ENCODE results near the gene TRPM5. TPM values are rescaled to one million over a fixed set of nuclear protein-coding genes. Genes with fewer than 3 reads are reported as not detected.

Gene TRPM5
- total and polyA plus RNA-seq, 2 experiments from 2014 or later: not detected

DNA sequence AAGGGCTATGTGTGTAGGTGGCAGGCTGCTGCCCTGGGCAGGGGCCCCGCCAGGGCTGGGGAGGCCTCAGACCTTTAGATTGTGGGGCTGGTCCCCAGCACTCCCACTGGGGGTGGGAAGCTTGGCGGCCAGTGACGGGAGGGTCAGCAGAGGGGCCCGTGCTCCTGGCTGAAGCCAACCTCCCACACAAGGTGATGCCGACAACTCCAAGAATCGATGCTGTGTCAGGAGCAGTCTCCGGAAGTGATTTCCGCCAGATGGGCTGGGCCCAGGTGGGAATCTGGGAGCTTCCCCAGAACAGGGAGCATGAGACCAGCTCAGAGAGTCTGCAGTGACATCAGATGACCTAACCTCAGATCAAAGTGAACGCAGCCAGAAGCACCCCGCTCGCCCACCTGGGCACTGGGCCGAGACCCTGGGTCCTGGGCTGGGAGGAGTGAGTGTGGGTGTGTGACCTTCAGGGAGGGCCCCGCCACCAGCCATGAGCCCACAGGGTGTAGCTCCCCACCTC is 7.7 kb downstream of the TRPM5 start:
- Mint-ChIP-seq H3K36me3 (ENCODE audit: low read depth) (no peaks in the 10 kb centered on the region), H3K4me3 (no peak overlapping the region), H3K27ac (no peak overlapping the region), H3K27me3 (ENCODE audit: insufficient read depth, low read depth, poor library complexity) (peaks cover 18% of the 10 kb centered on the region), H3K4me1 (no peaks in the 10 kb centered on the region), H3K9me3 (no peaks in the 10 kb centered on the region)
- no peaks in the 10 kb centered on the region for H3K4me1 ChIP-seq (ENCODE audit: insufficient read depth)
- H3K79me2 ChIP-seq (replicated peaks; ENCODE audit: insufficient read depth): no peaks in the 10 kb centered on the region
- ATAC-seq: no peak
- H3F3A ChIP-seq (replicated peaks; ENCODE audit: low read depth): no peaks in the 10 kb centered on the region
- no peaks in the 10 kb centered on the region for H4K20me1 ChIP-seq (replicated peaks; ENCODE audit: insufficient read depth)
- no peak overlapping the region for H3K4me3 ChIP-seq
- peaks cover 6% of the 10 kb centered on the region; the same call in 1 of the 2 replicates for H3K27me3 ChIP-seq (ENCODE audit: insufficient read depth)
- no peak overlapping the region for H3K27ac ChIP-seq (ENCODE audit: low read depth)
- TF ChIP-seq CTCF (conservative IDR thresholded peaks at IDR 0.05; ENCODE audit: low read depth in 2 of 2) (no peak), ZNF331 (CRISPR knock-in tag; IDR thresholded peaks at IDR 0.05; ENCODE audit: low read depth) (no peak), NANOG (IDR thresholded peaks at IDR 0.05; ENCODE audit: borderline replicate concordance) (no peak), REST (IDR thresholded peaks at IDR 0.05; ENCODE audit: unreplicated experiment) (no peak), ETS1 (IDR thresholded peaks at IDR 0.05) (no peak)
- TF ChIP-seq, protein P1, sequence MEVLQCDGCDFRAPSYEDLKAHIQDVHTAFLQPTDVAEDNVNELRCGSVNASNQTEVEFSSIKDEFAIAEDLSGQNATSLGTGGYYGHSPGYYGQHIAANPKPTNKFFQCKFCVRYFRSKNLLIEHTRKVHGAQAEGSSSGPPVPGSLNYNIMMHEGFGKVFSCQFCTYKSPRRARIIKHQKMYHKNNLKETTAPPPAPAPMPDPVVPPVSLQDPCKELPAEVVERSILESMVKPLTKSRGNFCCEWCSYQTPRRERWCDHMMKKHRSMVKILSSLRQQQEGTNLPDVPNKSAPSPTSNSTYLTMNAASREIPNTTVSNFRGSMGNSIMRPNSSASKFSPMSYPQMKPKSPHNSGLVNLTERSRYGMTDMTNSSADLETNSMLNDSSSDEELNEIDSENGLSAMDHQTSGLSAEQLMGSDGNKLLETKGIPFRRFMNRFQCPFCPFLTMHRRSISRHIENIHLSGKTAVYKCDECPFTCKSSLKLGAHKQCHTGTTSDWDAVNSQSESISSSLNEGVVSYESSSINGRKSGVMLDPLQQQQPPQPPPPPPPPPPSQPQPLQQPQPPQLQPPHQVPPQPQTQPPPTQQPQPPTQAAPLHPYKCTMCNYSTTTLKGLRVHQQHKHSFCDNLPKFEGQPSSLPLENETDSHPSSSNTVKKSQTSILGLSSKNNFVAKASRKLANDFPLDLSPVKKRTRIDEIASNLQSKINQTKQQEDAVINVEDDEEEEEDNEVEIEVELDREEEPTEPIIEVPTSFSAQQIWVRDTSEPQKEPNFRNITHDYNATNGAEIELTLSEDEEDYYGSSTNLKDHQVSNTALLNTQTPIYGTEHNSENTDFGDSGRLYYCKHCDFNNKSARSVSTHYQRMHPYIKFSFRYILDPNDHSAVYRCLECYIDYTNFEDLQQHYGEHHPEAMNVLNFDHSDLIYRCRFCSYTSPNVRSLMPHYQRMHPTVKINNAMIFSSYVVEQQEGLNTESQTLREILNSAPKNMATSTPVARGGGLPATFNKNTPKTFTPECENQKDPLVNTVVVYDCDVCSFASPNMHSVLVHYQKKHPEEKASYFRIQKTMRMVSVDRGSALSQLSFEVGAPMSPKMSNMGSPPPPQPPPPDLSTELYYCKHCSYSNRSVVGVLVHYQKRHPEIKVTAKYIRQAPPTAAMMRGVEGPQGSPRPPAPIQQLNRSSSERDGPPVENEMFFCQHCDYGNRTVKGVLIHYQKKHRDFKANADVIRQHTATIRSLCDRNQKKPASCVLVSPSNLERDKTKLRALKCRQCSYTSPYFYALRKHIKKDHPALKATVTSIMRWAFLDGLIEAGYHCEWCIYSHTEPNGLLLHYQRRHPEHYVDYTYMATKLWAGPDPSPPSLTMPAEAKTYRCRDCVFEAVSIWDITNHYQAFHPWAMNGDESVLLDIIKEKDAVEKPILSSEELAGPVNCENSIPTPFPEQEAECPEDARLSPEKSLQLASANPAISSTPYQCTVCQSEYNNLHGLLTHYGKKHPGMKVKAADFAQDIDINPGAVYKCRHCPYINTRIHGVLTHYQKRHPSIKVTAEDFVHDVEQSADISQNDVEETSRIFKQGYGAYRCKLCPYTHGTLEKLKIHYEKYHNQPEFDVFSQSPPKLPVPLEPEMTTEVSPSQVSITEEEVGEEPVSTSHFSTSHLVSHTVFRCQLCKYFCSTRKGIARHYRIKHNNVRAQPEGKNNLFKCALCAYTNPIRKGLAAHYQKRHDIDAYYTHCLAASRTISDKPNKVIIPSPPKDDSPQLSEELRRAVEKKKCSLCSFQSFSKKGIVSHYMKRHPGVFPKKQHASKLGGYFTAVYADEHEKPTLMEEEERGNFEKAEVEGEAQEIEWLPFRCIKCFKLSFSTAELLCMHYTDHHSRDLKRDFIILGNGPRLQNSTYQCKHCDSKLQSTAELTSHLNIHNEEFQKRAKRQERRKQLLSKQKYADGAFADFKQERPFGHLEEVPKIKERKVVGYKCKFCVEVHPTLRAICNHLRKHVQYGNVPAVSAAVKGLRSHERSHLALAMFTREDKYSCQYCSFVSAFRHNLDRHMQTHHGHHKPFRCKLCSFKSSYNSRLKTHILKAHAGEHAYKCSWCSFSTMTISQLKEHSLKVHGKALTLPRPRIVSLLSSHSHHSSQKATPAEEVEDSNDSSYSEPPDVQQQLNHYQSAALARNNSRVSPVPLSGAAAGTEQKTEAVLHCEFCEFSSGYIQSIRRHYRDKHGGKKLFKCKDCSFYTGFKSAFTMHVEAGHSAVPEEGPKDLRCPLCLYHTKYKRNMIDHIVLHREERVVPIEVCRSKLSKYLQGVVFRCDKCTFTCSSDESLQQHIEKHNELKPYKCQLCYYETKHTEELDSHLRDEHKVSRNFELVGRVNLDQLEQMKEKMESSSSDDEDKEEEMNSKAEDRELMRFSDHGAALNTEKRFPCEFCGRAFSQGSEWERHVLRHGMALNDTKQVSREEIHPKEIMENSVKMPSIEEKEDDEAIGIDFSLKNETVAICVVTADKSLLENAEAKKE (CRISPR knock-in tag; IDR thresholded peaks at IDR 0.05): no peak
- no peak for DNase-seq (ENCODE audit: low spot score)
- H3K36me3 ChIP-seq (ENCODE audit: insufficient read depth): no peaks in the 10 kb centered on the region
- no peaks in the 10 kb centered on the region for H3K9me2 ChIP-seq (ENCODE audit: insufficient read depth)
- no peak overlapping the region for H3K4me2 ChIP-seq
- no peak overlapping the region for H2AFZ ChIP-seq

Measured in GM23338 (cell line).